Transverse colon (tissue), 4 donors: ENCODE data around the gene SEC16A. TPM values are rescaled to one million over a fixed set of nuclear protein-coding genes. Genes with fewer than 3 reads are reported as not detected.

Source experiments
- DNase-seq: peaks from one replicate; pipeline ENCODE4 v3.0.0-alpha.2; 2019
- H3K27ac ChIP-seq, 4 donors: fragments of 200-600 bp; sonication (generic); 2 replicates each; pipeline ENCODE4 v1.5.1; 2016 to 2018; ENCODE audit warnings: inconsistent platforms in 4 of 4
- H3K27me3 ChIP-seq: fragments of 200-600 bp; sonication (generic); 2 replicates; pipeline ENCODE4 v1.5.1; 2017; ENCODE audit warnings: inconsistent platforms
- H3K36me3 ChIP-seq, 4 donors: fragments of 200-600 bp; sonication (generic); 2 replicates each; pipeline ENCODE4 v1.5.1; 2017 to 2019; ENCODE audit warnings: inconsistent platforms in 4 of 4
- H3K4me1 ChIP-seq, 4 donors: fragments of 200-600 bp; sonication (generic); 2 replicates each; pipeline ENCODE4 v1.5.1; 2017 to 2020; ENCODE audit warnings: inconsistent platforms in 4 of 4
- H3K4me3 ChIP-seq, 4 donors: fragments of 200-600 bp; sonication (generic); 1 replicate in 1 of 4; 2 replicates in 3 of 4; pipeline versions ENCODE4 v1.5.1 to v1.6.1; 2017 to 2019; ENCODE audit warnings: inconsistent platforms in 4 of 4
- H3K9me3 ChIP-seq, 2 donors: fragments of 200-600 bp; sonication (generic); 2 replicates each; pipeline ENCODE4 v1.5.1; 2017 to 2019; ENCODE audit warnings: inconsistent platforms in 2 of 2
- EP300 ChIP-seq: sonication (generic); formaldehyde crosslinking; IDR thresholded peaks from one replicate; pipeline ENCODE4 v1.6.1; 2017; ENCODE audit warnings: antibody characterized with exemption, low read depth
- POLR2A ChIP-seq: fragments of 450-650 bp; IDR thresholded peaks from one replicate; pipeline ENCODE4 v1.6.1; 2016; ENCODE audit warnings: antibody characterized with exemption, mild to moderate bottlenecking, moderate library complexity
- POLR2AphosphoS5 ChIP-seq, 3 donors: sonication (generic); formaldehyde crosslinking; IDR thresholded peaks; one replicate each; pipeline ENCODE4 v1.6.1; 2016; ENCODE audit warnings: antibody characterized with exemption in 3 of 3
- WGBS, 2 donors: methylation state at CpG; one replicate each; pipeline ENCODE4 v1.1.5; 2018; ENCODE audit warnings: low coverage in 1 of 2; 5-methylcytosine and 5-hydroxymethylcytosine counted together
- in situ Hi-C, 4 donors: fragments of 200-750 bp; cut with MboI; loops; one replicate each; pipeline versions ENCODE4 v1.15.0 to v1.15.1; 2017; ENCODE audit warnings: low sequenced_read_pairs in 3 of 4, low pct_ligation_motif_present in 1 of 4, low pct_unique_long_range_greater_than_20kb in 1 of 4
- intact Hi-C: fragments of 100-400 bp; cut with DNase I; formaldehyde crosslinking; loops from one replicate; pipeline ENCODE4 v1.15.1; 2023; ENCODE audit warnings: low total_unique reads
- total RNA-seq, 4 donors: library from RNA; depleted of rRNA; stranded (reverse); fragments of >200 nt; gene quantifications; one replicate each; pipeline ENCODE4 v1.1.0, GENCODE V29; 2016
- TF ChIP-seq, protein P1 (sequence below), 5 experiments: fragments of 200-600 bp in 3 of 5; fragments of 450-650 bp in 2 of 5; sonication (generic) in 3 of 5; IDR thresholded peaks; 1 replicate in 2 of 5; 2 replicates in 3 of 5; pipeline ENCODE4 v1.5.1; 2016 to 2017; ENCODE audit warnings: antibody characterized with exemption in 5 of 5, inconsistent platforms in 3 of 5, mild to moderate bottlenecking in 2 of 5, moderate library complexity in 1 of 5

The SEC16A gene
- total RNA-seq, 4 donors from 2014 or later: 54.1 to 75.9 (median 65.8) TPM

- intact Hi-C loops: no loop called here
- 66 to 76% methylated on average over 3 to 10 of the region's 12 CpGs for WGBS, 2 donors
- Histone ChIP-seq H3K27me3 (no peaks in the 10 kb centered on the region), H3K27ac (peak overlapping the region; percentile 88 to 93 (median 88)), H3K9me3 (no peaks in the 10 kb centered on the region), H3K36me3 (no peaks in the 10 kb centered on the region), H3K4me3 (no peak overlapping the region), H3K4me1 (peaks cover 81 to 98% (median 96%) of the 10 kb centered on the region in 4 donors)
- TF ChIP-seq, protein P1, sequence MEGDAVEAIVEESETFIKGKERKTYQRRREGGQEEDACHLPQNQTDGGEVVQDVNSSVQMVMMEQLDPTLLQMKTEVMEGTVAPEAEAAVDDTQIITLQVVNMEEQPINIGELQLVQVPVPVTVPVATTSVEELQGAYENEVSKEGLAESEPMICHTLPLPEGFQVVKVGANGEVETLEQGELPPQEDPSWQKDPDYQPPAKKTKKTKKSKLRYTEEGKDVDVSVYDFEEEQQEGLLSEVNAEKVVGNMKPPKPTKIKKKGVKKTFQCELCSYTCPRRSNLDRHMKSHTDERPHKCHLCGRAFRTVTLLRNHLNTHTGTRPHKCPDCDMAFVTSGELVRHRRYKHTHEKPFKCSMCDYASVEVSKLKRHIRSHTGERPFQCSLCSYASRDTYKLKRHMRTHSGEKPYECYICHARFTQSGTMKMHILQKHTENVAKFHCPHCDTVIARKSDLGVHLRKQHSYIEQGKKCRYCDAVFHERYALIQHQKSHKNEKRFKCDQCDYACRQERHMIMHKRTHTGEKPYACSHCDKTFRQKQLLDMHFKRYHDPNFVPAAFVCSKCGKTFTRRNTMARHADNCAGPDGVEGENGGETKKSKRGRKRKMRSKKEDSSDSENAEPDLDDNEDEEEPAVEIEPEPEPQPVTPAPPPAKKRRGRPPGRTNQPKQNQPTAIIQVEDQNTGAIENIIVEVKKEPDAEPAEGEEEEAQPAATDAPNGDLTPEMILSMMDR (IDR thresholded peaks at IDR 0.05): no peak
- TF ChIP-seq POLR2A (no peak), POLR2AphosphoS5 (IDR thresholded peaks at IDR 0.05) (no peak), EP300 (no peak)
- DNase-seq: no peak
- in situ Hi-C loops: no loop called here
These were observed 46.0 kb upstream of the SEC16A start for GRCh38 chr9:136528716-136529341.

DNA sequence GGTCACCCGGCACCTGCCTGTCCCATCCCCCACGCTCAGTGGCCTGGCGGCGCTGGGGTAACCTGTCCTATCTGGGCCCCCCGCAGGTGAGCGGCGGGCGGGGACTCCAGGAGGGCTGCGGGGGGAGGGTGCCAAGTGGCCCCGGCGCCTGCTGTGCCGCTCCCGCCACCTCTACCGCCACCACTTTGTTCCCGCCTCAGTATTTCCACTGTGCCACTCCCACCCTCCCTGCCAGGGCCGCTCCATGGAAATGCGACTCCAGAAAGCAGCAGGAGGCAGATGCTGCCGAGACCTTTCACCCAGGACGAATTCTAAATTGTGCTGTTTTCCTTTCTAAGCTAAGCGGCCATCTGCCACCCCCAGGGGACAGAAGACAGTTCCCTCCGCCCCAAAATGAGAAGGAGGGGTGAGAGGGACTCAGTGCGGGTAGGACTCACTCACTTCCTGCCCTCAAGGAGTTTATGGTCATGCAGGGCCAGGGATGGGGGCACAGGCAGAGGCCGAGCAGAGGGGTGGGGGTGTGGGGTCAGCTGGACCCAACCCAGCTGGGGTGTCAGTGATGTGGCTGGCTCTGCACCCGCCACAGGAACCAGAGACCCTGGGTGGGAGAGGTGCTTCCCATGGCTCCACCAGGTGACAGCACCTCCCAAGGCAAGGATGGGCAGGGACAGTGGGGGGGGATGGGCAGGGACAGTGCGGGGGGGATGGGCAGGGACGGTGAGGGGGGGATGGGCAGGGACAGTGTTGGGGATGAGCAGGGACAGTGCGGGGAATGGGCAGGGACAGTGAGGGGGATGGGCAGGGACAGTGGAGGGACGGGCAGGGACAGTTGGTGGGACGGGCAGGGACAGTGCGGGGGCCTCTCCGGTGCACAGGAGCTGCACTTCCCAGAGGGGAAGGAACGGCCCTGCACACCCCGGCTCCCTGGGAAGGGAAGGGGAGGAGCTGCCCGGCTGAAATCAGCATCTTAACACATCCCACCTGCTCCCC, 45.2 kb upstream of the SEC16A start:
- TF ChIP-seq POLR2A (peak; percentile 42), POLR2AphosphoS5 (IDR thresholded peaks at IDR 0.05) (peak in 2 of 3 donors; percentile 41 to 65)
- TF ChIP-seq, protein P1 (IDR thresholded peaks at IDR 0.05): no peak
- in situ Hi-C loops: no loop called here
- H3K4me3 ChIP-seq: peak overlapping the region in 1 of 4 donors; percentile 10
- intact Hi-C loops: no loop called here
- H3K36me3 ChIP-seq: no peaks in the 10 kb centered on the region
- WGBS, 2 donors: 41 to 56% methylated on average over 8 to 25 of the region's 34 CpGs
- DNase-seq: peak; percentile 77
- no peaks in the 10 kb centered on the region for H3K27me3 ChIP-seq
- H3K4me1 ChIP-seq: peaks cover 76 to 98% (median 96%) of the 10 kb centered on the region in 4 donors
- H3K9me3 ChIP-seq: no peaks in the 10 kb centered on the region
- peak overlapping the region; percentile 88 to 93 (median 88) for H3K27ac ChIP-seq

DNA sequence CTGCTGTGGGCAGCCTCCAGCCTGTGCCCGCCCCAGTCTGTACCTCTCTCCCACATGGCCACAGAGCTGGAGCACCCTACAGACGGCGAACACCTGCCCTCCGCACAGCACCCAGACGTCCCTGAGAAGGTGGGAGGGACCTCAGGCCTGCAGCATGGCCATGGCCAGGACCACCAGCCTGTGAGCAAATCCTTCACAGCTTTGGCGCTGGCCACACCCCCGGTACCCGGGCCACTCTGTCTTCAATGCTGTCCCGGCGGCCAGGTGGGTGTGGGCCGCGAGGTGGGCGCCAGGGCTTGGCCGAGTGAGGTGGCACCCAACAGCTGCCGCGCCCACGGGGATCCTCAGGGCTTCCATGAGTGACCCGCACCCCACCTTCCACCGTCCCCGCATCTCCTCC, 44.3 kb upstream of the SEC16A start:
- peak overlapping the region; percentile 88 to 93 (median 88) for H3K27ac ChIP-seq
- no peaks in the 10 kb centered on the region for H3K27me3 ChIP-seq
- TF ChIP-seq, protein P1 (IDR thresholded peaks at IDR 0.05): no peak
- no peak for TF ChIP-seq POLR2AphosphoS5 (IDR thresholded peaks at IDR 0.05)
- TF ChIP-seq POLR2A: no peak
- TF ChIP-seq EP300: no peak
- intact Hi-C loops (no loop called here), in situ Hi-C loops (no loop called here)
- peaks cover 76 to 98% (median 97%) of the 10 kb centered on the region in 4 donors for H3K4me1 ChIP-seq
- no peak for DNase-seq
- H3K9me3 ChIP-seq: no peaks in the 10 kb centered on the region
- peak overlapping the region in 2 of 4 donors; percentile 10 for H3K4me3 ChIP-seq
- WGBS, 2 donors: 10% methylated on average over 13 of the region's 20 CpGs; no CpG with 5 or more reads in 1 of the 2 donors
- no peaks in the 10 kb centered on the region for H3K36me3 ChIP-seq

GRCh38 chr9:136526625-136527066, 43.8 kb upstream of the SEC16A start:
- TF ChIP-seq EP300 (no peak), POLR2AphosphoS5 (IDR thresholded peaks at IDR 0.05) (peak; percentile 77 to 82 (median 78)), POLR2A (peak; percentile 64)
- TF ChIP-seq, protein P1 (IDR thresholded peaks at IDR 0.05): no peak
- peaks cover 73 to 98% (median 96%) of the 10 kb centered on the region in 4 donors for H3K4me1 ChIP-seq
- no peaks in the 10 kb centered on the region for H3K36me3 ChIP-seq

More at GRCh38 chr9:136526625-136527066, 43.8 kb upstream of the SEC16A start:
- Histone ChIP-seq H3K9me3 (no peaks in the 10 kb centered on the region), H3K27ac (peak overlapping the region; percentile 88 to 93 (median 88)), H3K4me3 (peak overlapping the region in 2 of 4 donors; percentile 10), H3K27me3 (no peaks in the 10 kb centered on the region)
- in situ Hi-C loops: no loop called here
- 30% methylated on average over 19 of the region's 30 CpGs; no CpG with 5 or more reads in 1 of the 2 donors for WGBS, 2 donors
- intact Hi-C loops: no loop called here
- DNase-seq: peak; percentile 86
